ENCODE data around the gene KMT2B.
"Not testable (repeated sequence)": the region's sequence is repeated elsewhere in the genome, so short reads cannot be mapped to it uniquely, and the experiment has no call there.

KMT2B gene

DNA sequence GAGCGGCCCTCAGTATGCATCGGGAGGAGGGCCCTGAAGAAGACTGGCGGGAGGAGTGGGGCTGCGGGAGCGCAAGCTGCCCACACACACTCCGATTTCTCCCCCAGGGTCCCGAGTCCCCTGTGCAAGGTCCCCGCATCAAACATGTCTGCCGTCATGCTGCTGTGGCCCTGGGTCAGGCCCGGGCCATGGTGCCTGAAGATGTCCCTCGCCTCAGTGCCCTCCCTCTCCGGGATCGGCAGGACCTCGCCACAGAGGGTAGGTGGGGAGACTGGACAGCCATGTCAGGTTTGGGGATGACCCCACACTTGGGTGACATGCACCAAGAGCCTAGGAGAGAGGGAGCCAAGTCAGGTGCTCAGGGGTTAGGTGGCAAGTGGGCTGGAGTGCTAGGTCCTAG lies 4.7 kb downstream of the KMT2B start:
- Histone ChIP-seq H3K27me3 (ENCODE audit: insufficient read depth, poor library complexity, severe bottlenecking) (no peaks in the 10 kb centered on the region), H3K4me3 (ENCODE audit: severe bottlenecking) (no peak overlapping the region), H3K27ac (ENCODE audit: poor library complexity, severe bottlenecking) (no peak overlapping the region), H3K4me1 (ENCODE audit: insufficient read depth, poor library complexity, severe bottlenecking) (no peaks in the 10 kb centered on the region), H3K36me3 (ENCODE audit: low read depth) (peaks cover 69% of the 10 kb centered on the region), H3K9me3 (ENCODE audit: severe bottlenecking) (no peaks in the 10 kb centered on the region)
- TF ChIP-seq, protein P1, sequence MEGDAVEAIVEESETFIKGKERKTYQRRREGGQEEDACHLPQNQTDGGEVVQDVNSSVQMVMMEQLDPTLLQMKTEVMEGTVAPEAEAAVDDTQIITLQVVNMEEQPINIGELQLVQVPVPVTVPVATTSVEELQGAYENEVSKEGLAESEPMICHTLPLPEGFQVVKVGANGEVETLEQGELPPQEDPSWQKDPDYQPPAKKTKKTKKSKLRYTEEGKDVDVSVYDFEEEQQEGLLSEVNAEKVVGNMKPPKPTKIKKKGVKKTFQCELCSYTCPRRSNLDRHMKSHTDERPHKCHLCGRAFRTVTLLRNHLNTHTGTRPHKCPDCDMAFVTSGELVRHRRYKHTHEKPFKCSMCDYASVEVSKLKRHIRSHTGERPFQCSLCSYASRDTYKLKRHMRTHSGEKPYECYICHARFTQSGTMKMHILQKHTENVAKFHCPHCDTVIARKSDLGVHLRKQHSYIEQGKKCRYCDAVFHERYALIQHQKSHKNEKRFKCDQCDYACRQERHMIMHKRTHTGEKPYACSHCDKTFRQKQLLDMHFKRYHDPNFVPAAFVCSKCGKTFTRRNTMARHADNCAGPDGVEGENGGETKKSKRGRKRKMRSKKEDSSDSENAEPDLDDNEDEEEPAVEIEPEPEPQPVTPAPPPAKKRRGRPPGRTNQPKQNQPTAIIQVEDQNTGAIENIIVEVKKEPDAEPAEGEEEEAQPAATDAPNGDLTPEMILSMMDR (IDR thresholded peaks at IDR 0.05; ENCODE audit: poor library complexity, severe bottlenecking) = no peak
- DNase-seq (ENCODE audit: low spot score) = no peak
- no peak for ATAC-seq (ENCODE audit: low read depth)

DNA sequence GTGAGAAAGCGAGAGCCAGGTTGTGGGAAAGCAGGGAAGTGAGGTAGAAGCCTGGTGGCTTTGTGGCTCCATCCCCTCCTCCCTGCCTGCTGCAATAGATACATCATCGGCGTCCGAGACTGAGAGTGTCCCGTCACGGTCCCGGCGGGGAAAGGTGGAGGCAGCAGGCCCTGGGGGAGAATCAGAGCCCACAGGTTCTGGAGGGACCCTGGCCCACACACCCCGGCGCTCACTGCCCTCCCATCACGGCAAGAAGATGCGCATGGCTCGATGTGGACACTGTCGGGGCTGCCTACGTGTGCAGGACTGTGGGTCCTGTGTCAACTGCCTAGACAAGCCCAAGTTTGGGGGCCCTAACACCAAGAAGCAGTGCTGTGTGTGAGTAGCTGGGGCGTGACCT lies 5.1 kb downstream of the KMT2B start:
- Histone ChIP-seq H3K4me3 (ENCODE audit: severe bottlenecking) (no peak overlapping the region), H3K4me1 (ENCODE audit: insufficient read depth, poor library complexity, severe bottlenecking) (no peaks in the 10 kb centered on the region), H3K9me3 (ENCODE audit: severe bottlenecking) (no peaks in the 10 kb centered on the region), H3K27me3 (ENCODE audit: insufficient read depth, poor library complexity, severe bottlenecking) (no peaks in the 10 kb centered on the region), H3K36me3 (ENCODE audit: low read depth) (peaks cover 72% of the 10 kb centered on the region), H3K27ac (ENCODE audit: poor library complexity, severe bottlenecking) (no peak overlapping the region)
- TF ChIP-seq, protein P1 (IDR thresholded peaks at IDR 0.05; ENCODE audit: poor library complexity, severe bottlenecking) = no peak
- DNase-seq (ENCODE audit: low spot score) = no peak
- ATAC-seq (ENCODE audit: low read depth) = no peak

DNA sequence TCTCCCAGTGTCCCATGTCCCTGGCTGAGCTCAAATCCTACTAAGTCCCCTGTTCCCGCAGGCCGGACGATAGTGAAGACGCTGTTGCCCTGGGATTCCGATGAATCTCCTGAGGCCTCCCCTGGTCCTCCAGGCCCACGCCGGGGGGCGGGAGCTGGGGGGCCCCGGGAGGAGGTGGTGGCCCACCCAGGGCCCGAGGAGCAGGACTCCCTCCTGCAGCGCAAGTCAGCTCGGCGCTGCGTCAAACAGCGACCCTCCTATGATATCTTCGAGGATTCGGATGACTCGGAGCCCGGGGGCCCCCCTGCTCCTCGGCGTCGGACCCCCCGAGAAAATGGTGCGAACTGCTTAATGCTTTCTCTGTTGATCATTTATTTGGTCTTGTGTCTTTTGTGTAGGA lies 5.9 kb downstream of the KMT2B start:
- ATAC-seq (ENCODE audit: low read depth) = no peak
- Histone ChIP-seq H3K4me3 (ENCODE audit: severe bottlenecking) (no peak overlapping the region), H3K4me1 (ENCODE audit: insufficient read depth, poor library complexity, severe bottlenecking) (no peaks in the 10 kb centered on the region), H3K36me3 (ENCODE audit: low read depth) (peaks cover 79% of the 10 kb centered on the region), H3K27ac (ENCODE audit: poor library complexity, severe bottlenecking) (no peak overlapping the region), H3K27me3 (ENCODE audit: insufficient read depth, poor library complexity, severe bottlenecking) (no peaks in the 10 kb centered on the region), H3K9me3 (ENCODE audit: severe bottlenecking) (no peaks in the 10 kb centered on the region)
- TF ChIP-seq, protein P1 (IDR thresholded peaks at IDR 0.05; ENCODE audit: poor library complexity, severe bottlenecking) = no peak
- DNase-seq (ENCODE audit: low spot score) = no peak

DNA sequence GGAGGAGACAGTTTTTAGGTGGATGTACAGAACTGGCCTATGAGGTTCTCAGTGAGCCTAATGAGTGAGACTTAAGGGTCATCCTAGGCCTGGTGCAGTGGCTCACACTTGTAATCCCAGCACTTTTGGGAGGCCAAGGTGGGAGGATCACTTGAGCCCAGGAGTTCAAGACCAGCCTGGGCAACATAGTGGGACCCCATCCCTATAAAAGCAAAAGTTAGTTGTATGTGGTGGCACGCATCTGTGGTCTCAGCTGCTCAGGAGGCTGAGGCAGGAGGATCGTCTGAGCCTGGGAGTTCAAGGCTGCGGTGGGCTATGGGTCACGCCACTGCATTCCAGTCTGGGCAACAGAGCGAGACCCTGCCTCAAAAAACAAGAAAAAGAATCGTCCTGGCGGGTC lies 6.3 kb downstream of the KMT2B start:
- H3K4me1 ChIP-seq (ENCODE audit: insufficient read depth, poor library complexity, severe bottlenecking); ATAC-seq (ENCODE audit: low read depth); H3K9me3 ChIP-seq (ENCODE audit: severe bottlenecking); H3K27ac ChIP-seq (ENCODE audit: poor library complexity, severe bottlenecking); H3K27me3 ChIP-seq (ENCODE audit: insufficient read depth, poor library complexity, severe bottlenecking); H3K4me3 ChIP-seq (ENCODE audit: severe bottlenecking); DNase-seq (ENCODE audit: low spot score): not testable (repeated sequence)
- peaks cover 83% of the 10 kb centered on the region for H3K36me3 ChIP-seq (ENCODE audit: low read depth)

DNA sequence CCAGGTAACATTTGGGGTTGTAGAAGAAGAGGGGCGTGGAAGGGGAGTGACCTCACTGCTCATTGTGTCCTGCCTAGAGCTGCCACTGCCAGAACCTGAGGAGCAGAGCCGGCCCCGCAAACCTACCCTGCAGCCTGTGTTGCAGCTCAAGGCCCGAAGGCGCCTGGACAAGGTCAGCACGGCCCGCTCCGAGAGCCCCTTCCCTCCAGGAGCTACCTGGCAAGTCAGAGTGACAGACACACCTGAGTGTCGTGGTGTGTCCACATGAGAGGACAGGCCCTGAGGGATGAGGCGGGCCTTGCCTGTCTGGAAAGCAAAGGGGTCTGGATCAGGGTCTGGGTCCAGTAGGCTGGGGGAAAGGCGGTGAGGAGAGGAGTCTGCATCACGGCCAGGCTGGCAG lies 6.8 kb downstream of the KMT2B start:
- ATAC-seq (ENCODE audit: low read depth) = no peak
- Histone ChIP-seq H3K9me3 (ENCODE audit: severe bottlenecking) (no peaks in the 10 kb centered on the region), H3K27me3 (ENCODE audit: insufficient read depth, poor library complexity, severe bottlenecking) (no peaks in the 10 kb centered on the region), H3K4me1 (ENCODE audit: insufficient read depth, poor library complexity, severe bottlenecking) (no peaks in the 10 kb centered on the region), H3K4me3 (ENCODE audit: severe bottlenecking) (no peak overlapping the region), H3K36me3 (ENCODE audit: low read depth) (peaks cover 84% of the 10 kb centered on the region), H3K27ac (ENCODE audit: poor library complexity, severe bottlenecking) (no peak overlapping the region)
- no peak for DNase-seq (ENCODE audit: low spot score)
- TF ChIP-seq, protein P1 (IDR thresholded peaks at IDR 0.05; ENCODE audit: poor library complexity, severe bottlenecking) = no peak

Data from RWPE2 (cell line).